ENCODE results near the gene MIDN.

GRCh38 chr19:1288833-1289685, 40.7 kb downstream of the MIDN start:
- TF ChIP-seq POLR2AphosphoS5 (IDR thresholded peaks at IDR 0.05) (no peak), CTCF (IDR thresholded peaks at IDR 0.05) (no peak), POLR2A (IDR thresholded peaks at IDR 0.05; ENCODE audit: low read depth) (no peak)
